GM18499 (cell line): ENCODE data around the gene TMEM59L.
"Not testable (repeated sequence)": the region's sequence is repeated elsewhere in the genome, so short reads cannot be mapped to it uniquely, and the experiment has no call there.

Experiments used
- ATAC-seq: cut with Tn5 transposase; IDR thresholded peaks from one replicate; pipeline ENCODE4 v1.9.1; 2021; ENCODE audit warnings: moderate number of reproducible peaks; ENCODE audit not compliant: insufficient read depth, unreplicated experiment

The TMEM59L gene

DNA sequence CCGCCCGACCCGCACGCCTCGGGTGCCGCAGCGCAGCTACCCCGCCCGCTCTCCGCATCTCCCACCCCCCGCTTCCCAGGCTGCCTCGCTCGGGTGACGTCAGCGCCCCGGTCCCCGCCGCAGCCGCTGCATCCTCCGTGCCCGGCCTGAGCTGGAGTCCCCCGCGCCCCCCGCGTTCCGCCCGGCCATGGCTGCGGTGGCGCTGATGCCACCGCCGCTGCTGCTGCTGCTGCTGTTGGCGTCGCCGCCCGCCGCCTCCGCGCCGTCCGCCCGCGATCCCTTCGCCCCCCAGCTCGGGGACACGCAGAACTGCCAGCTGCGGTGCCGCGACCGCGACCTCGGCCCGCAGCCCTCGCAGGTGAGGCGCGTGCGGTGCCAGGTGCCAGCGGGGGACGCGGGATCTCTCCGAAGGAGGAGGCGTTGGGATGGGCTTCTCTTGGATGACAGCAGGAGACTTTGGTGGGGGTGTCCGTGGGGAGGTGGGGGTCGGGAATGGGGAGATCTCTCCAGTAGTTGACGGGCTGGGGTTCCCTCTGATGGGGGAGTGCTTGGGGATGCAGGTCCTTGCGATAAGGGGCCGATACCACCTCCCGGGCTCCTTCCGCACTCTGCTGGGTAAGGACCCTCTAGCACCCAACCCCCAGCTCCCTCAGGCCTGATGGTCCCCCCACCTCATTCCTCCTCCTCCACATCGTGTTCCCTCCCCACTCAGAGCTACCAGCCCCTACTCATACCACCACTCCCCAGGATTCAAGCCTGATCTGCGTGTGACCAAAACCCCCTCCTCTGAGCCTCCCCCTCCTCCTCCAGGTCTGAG, at the start of gene TMEM59L:
TMEM59L (plus strand) TSS at position 99 of the 817 bp plus-strand sequence; CDS start at position 188, 89 bp downstream.
- no peak for ATAC-seq

DNA sequence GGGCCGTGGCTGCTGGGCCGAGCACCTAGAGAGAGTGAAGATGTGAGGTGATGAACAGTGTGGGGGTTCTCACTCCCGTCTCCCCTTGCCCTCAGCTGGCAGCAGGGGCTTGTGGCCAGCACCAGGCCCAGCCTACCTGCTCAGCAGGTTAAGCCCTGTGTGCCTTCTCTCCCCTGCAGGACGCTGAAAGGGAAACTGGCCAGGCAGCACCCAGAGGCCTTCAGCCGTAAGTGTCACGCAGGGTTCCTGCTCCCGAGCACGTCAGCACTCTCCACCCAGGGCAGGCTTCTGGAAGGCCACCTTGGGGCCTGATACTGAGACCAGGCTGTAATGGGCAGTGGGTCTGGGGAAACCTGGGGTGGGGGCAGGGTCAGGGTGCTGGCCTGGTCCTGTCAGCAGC, 45.7 kb upstream of the TMEM59L start:
- no peak for ATAC-seq

DNA sequence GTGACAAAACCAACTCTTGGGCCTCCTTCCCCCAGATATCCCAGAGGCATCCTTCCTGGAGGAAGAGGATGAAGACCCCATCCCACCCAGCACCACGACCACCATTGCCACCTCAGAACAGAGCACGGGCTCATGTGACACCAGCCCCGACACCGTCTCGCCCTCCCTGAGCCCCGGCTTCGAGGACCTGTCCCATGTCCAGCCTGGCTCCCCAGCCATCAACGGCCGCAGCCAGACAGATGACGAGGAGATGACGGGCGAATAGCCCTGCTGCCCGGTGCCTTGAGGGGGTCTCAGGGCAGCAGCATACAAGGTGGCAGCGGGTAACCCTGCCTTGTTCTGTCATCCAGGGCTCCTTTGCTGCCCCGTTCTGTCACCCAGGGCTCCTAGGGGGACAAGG, 44.3 kb upstream of the TMEM59L start:
- no peak for ATAC-seq

DNA sequence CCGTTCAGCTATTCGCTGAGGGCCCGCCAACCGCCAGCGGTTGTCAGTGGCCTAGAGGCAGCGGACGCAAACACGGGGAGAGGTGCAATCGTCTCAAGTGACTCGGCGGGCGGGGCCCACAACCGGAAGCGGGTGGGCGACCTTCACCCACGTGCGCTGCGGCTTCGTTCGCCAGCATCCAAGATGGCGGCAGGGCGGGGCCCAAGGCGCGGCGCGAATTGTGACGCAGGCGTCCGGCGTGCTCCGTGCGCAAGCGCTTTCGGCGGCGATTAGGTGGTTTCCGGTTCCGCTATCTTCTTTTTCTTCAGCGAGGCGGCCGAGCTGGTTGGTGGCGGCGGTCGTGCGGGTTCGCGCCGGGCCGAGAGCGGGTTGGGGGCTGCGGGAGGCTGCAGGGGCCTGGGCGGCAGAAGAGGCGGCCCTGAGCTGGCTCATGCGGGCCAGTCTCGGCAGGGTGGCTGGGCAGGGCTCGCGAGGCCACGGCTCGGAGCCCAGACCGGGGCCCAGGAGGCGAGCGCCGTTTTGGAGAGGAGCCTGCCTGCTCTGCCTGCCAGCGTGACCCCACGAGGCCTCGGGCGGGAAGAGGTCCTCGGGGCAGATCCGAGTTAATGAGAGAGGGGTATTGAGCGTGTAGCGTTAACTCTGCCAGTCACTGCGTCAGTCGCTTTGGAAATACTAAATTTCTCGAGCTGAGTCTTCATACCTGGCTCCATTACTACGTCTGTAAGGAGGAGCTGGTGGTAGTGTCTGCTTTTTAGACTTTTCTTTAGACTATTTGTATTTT, 40.9 kb upstream of the TMEM59L start, which contains the start of gene UBA52:
UBA52 (plus strand) TSS at position 294 of the 781 bp plus-strand sequence. CDS start 1,444 bp downstream, outside the sequence.
- peak; percentile 71 for ATAC-seq

DNA sequence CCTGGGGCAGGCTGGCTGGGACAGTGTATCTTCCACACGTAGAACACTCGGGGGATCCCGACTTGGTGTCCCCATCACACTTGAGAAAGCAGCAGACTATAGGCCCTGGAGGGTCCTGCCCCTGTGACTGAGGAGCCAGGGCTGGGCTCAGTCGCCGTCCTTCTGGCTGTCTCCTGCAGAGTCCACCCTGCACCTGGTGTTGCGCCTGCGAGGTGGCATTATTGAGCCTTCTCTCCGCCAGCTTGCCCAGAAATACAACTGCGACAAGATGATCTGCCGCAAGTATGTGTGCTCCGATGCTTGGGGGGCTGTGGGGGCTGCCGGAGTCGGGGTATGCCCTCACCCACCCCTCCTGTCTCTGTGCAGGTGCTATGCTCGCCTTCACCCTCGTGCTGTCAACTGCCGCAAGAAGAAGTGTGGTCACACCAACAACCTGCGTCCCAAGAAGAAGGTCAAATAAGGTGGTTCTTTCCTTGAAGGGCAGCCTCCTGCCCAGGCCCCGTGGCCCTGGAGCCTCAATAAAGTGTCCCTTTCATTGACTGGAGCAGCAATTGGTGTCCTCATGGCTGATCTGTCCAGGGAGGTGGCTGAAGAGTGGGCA, 37.9 kb upstream of the TMEM59L start:
- no peak for ATAC-seq

DNA sequence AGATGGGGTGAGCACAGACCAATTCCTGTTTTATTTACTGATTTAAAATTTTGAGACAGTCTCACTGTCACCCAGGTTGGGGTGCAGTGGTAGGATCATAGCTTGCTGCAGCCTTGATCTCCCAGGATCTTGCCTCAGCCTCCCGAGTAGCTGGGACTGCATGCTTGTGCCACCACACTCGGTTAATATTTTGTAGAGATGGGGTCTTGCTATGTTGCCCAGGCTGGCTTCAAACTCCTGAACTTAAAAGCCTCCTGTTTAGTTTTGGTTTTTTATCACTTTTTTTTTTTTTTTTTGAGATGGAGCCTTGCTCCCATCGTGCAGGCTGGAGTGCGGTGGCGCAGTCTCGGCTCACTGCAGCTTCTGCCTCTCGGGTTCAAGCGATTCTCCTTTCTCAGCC, 36.3 kb upstream of the TMEM59L start:
- ATAC-seq: no peak

DNA sequence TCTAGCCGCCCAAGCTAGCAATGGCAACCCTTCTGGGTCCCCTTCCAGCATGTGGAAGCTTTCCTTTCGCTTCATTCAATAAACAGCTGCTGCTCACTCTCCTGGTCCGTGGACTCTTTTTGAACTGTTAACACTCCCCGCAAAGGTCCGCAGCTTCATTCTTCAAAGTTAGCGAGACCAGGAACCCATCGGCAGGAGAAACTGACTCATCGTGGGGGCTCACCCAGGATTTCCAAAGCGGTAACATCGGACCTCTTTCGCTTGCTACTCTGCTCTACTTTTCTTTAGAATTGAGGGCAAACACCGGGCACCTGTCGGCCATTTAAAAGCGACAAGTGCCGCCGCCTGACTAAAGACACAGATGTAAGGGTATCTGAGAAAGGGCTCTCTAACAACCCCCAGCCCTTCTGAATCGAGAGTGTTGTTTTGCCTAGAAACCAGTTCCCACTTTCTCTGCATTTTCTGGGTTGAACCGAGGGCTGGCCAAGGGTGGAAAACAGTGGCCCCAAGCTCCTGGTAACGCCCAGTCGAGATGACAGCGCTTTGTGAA, 35.2 kb upstream of the TMEM59L start:
- ATAC-seq: no peak

DNA sequence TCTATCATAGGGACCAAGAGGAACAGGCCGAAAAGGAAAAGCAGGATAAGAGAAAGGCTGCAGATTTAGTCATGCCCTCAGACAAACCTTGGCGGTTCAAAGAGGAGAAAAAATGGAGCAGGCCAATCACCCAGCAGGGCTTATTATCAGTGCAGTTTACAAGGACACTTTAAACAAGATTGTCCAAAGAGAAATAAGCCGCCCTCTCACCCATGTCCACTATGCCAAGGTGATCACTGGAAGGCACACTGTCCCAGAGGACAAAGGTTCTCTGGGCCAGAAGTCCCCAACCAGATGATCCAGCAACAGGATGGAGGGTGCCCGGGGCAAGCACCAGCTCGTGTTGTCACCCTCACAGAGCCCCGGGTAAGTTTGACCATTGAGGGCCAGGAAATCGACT, 32.4 kb upstream of the TMEM59L start:
- ATAC-seq: no peak

DNA sequence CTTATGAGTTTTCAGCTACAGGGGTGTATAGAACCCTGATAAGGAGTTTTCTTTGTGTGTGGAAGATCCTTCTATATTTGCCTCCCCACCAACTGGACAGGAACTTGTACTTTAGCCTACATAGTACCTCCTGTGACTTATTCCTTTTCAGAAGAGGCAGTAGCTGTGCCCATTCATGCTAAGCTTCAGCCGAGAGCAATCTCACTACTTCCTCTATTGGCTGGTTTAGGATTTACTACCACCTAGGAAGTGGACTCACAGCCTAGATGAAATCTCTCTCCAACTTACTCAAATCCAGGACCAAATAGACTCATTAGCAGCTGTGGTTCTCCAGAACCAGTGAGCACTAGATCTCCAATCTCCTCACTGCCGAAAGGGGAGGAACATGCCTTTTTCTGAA, 26.4 kb upstream of the TMEM59L start:
- no peak for ATAC-seq

DNA sequence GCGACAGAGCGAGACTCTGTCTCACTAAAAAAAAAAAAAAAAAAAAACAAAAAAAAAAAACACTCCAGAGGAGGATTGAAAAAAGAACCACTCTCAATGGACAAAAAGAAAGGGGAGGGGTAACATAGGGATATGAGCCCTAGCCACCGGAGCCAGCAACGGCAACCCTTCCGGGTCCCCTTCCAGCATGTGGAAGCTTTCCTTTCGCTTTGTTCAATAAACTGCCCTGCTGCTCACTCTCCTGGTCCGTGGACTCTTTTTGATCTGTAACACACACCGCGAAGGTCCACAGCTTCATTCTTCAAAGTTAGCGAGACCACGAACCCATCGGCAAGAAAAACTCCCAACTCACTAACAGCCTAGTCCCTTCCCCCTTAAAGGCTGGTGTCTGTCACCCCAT, 25.1 kb upstream of the TMEM59L start:
- ATAC-seq: no peak

DNA sequence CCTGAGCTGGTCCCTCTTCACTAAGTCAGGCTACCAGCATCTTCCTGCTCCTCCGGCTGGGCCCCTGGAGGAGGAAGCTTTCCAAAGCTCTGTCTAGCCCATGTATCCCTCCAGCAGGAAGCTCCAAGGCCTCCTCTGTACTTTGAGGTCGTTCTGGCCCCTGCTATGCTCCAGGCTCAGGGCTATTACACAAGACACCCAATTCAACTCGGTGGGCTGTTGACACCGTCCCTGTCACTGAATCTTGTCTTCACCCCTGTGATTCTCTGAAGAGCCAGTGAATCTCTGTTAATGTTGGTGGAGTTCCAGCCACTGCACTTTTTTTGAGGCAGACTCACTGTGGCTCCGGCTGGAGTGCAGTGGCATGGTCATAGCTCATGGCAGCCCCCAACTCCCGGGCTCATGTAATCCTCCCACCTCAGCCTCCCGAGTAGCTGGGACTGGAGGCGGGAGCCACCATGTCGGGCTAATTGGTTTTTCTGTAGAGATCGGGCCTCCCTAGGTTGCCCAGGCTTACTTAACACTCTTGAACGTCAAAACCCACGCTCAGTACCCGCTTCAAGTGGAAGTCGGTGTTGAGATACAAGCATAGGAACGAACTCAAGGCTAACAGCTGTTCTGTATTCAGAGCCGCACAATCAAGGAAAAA, 24.6 kb upstream of the TMEM59L start:
- ATAC-seq: no peak

DNA sequence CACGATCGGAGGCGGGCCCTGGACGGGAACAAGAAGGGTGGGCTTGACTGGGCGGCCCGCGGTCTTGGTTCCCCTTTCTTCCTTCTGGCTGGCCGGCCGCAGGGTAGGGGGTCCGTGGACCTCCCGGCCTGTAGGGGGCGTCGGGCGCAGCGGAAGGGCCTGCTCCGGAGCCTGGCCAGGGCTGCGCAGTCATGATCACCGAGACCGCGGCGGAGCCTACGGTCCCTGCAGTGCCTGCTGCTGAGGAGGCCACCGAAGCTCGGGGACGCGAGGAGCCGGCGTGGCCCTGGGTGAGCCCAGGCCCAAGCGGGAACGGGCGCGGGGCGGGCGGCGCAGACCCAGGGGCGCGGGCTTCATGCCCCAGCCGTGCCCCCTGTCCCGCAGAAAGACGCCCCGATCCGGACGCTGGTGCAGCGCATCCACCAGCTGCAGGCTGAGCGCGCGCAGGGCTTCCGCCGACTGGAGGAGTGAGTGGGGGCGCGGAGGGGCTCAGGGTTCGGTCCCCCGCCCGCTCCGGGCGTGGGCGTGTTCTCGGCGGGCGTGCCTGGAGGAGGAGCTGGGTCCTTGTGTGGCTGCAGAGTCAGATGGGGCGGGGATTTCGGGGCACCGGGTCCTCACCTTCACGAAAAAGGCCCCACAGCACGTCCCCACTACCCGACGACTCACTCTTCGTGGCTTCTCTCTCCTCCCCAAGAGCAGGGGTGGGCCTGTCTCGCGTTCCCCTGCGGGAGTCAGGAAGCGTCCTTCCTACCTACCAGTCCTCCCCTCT, 23.9 kb upstream of the TMEM59L start, which contains the start of gene REX1BD:
REX1BD (plus strand) TSS at position 188 of the 769 bp plus-strand sequence; CDS start at position 192, 4 bp downstream.
- no peak for ATAC-seq

DNA sequence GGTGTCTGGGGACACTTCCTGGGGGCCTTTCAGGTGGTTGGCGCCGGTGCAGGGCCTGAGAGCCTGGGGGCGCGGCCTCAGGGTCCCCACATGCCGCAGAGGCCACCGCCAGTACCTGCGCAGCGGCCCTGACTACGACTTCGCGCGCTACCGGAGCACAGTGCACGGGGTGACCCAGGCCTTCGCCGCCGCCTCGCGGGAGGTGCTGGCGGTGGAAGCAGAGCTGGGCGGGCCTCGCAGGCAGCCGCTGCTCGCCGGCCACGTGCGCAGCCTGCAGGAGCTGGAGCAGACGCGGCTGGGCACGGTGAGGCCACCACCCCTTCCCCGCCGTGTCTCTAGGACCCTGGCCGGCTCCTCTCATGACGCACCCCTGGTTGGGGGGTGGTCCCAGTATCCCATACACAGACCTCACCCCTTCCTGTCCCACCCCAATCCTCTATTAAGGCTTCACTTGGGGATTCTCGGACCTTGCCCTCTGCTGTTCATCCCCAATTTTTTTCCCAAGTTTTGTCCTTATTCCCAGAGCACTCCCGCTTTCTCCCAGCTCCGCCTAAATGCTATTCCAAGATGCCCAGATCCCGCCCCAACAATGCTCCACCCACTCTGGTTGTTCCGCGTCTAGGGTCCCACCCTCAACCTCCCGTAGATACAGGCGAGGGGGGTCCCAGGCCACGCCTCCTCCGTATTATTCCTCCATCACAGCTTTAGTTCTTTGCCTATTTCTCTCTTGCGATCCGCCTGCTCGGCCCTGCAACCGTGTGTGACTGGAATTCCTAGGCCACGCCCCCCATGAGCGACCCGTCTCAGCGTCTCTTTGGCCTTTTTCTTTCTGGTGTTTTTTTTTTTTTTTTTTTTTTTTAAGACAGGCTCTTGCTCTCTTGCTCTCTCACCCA, 23.0 kb upstream of the TMEM59L start:
- ATAC-seq: no peak

DNA sequence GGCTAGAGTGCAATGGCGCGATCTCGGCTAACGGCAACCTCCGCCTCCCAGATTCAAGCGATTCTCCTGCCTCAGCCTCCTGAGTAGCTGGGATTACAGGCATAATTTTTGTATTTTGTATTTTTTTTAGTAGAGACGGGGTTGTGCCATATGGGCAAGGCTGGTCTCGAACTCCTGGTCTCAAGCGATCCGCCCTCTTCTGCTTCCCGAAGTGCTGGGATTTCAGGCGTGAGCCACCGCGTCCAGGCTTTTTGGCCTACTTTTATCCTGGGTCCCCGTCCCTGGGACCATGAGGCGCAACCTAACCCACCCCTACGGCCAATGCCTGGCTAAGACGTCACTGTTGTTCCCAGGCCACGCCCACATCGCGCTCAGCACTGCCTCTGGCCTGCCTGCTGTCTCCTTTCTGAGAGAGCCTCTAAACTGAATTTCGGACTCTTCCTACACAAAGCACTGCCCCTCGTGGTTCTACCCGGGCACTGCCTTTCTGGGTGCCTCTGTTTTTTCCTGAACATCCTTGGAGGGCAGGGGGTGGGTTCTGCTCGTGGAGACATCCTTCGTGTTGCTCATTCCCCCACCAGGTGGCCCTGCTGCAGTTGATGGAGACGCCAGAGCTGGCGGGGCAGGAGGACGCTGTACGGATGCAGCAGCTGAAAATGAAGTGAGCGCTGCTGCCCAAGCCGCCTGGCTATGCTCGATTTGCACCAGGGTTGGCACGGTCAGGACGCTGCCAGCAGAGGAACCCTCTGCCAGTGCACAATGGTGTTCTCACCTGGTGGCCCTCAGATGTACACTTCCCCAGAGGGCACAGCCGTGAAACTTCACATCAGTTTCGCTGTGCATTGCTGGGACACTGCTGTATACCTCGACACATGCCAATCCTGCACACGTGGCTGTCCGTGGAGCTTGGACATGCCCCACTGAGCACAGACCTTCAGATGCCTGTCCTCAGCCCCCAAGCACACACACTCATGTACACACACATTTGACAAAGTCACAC, 22.1 kb upstream of the TMEM59L start:
- ATAC-seq: no peak

DNA sequence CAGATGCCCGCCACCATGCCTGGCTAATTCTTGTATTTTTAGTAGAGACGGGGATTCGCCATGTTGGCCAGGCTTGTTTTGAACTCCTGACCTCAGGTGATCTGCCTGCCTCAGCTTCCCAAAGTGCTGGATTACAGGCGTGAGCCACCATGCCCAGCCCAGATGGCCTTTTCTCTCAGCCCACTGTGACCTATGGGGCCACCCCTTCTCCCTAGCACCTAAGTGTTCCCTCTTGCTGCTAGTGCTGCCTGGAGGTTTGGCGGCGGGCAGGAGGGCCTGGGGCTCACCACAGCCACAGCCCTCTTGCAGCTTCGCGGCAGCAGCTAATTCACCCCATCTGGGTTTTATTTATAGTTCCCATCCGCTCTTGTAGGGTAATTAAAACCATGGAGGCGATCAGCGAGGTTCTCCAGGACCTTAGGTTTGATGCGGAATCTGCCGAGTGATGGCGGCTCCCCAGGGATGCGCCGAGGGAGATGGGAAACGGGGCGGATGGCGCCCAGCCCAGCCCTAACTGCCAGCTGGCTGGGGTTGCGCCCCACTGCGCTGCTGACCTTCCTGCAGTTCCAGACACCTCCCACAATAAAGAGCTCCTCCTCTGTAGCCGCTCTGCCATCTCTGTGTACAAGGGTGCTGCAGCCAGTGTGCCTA, 20.8 kb upstream of the TMEM59L start:
- ATAC-seq: no peak

DNA sequence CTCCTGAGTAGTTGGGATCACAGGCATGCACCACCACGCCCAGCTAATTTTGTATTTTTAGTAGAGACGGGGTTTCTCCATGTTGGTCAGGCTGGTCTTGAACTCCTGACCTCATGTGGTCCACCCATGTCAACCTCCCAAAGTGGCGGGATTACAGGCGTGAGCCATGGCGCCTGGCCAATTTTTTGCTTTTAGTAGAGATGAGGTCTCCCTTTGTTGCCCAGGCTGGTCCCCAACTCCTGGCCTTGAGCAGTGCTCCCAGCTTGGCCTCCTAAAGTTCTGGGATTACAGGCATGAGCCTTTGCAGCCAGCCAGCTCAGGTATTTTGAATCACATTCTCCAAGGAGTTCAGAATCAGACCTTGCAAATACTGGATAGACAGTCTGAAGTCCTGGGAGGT, 19.9 kb upstream of the TMEM59L start:
- not testable (repeated sequence) for ATAC-seq
